ENCODE data around the gene EPHA6. TPM values are rescaled to one million over a fixed set of nuclear protein-coding genes. Genes with fewer than 3 reads are reported as not detected.

The EPHA6 gene
- total and polyA plus RNA-seq, 9 of the 15 experiments (the other 6 are each of a cell fraction or from before 2014, with no cell fraction given) = not detected

GRCh38 chr3:97259263-97259662 lies 444.9 kb downstream of the EPHA6 start:
- no peak for DNase-seq (ENCODE audit: extremely low read depth in 1 of 4, low spot score in 3 of 4)
- in situ Hi-C loops (cut with MboI) (no loop called here), intact Hi-C loops (cut with micrococcal nuclease) (no loop called here)
- Histone ChIP-seq H3K4me3 (no peak overlapping the region), H3K4me2 (ENCODE audit: insufficient read depth, low read length) (no peak overlapping the region), H3K4me1 (replicated peaks in 1 of 2; ENCODE audit: control insufficient read depth in 2 of 2, insufficient read depth in 2 of 2, low read length in 2 of 2) (no peaks in the 10 kb centered on the region), H3K36me3 (ENCODE audit: control insufficient read depth, insufficient read depth, low read length) (no peaks in the 10 kb centered on the region), H3K9ac (ENCODE audit: insufficient read depth in 1 of 2, low read depth in 2 of 2, low read length in 2 of 2) (no peak overlapping the region), H3K79me2 (ENCODE audit: control insufficient read depth, insufficient read depth, low read length) (no peaks in the 10 kb centered on the region), H2AFZ (ENCODE audit: low read depth, low read length) (no peak overlapping the region), H4K20me1 (replicated peaks; ENCODE audit: control insufficient read depth, insufficient read depth, low read length) (no peaks in the 10 kb centered on the region), H3K27me3 (ENCODE audit: control insufficient read depth in 2 of 2, insufficient read depth in 2 of 2, low read length in 2 of 2) (no peaks in the 10 kb centered on the region), H3K9me1 (ENCODE audit: control insufficient read depth, insufficient read depth, low read length) (no peaks in the 10 kb centered on the region), H3K27ac (ENCODE audit: extremely low read depth, low read depth, low read length) (no peak overlapping the region), H3K9me3 (replicated peaks; ENCODE audit: control insufficient read depth, insufficient read depth, low read depth, low read length) (no peaks in the 10 kb centered on the region)
- 0% methylated on average over 1 of the region's 1 CpG for whole genome bisulfite sequencing (ENCODE audit: insufficient coverage, low coverage, missing lambda C conversion rate)
- no peak for ATAC-seq
- ChIA-PET POLR2A (interaction anchor here (0.5 kb wide), 1 partner anchor 395 kb away, joined by 3 read pairs; no protein-coding TSS in a partner anchor), CTCF (ENCODE audit: low intra/inter-chr PET ratio) (no interaction called here)
- TF ChIP-seq NEUROD1 (IDR thresholded peaks at IDR 0.05; ENCODE audit: borderline replicate concordance, low read depth, low read length, partially characterized antibody) (no peak), CEBPG (CRISPR knock-in tag; IDR thresholded peaks at IDR 0.05) (no peak), CEBPG (tag; conservative IDR thresholded peaks at IDR 0.05 in 1 of 2, IDR thresholded peaks at IDR 0.05 in 1 of 2) (peak in 1 of 2 experiments; percentile 53; a peak in 2 of 4 replicates)
- FAIRE-seq = no peak
- no TSS peak for BruUV-seq (replicated peaks)

DNA sequence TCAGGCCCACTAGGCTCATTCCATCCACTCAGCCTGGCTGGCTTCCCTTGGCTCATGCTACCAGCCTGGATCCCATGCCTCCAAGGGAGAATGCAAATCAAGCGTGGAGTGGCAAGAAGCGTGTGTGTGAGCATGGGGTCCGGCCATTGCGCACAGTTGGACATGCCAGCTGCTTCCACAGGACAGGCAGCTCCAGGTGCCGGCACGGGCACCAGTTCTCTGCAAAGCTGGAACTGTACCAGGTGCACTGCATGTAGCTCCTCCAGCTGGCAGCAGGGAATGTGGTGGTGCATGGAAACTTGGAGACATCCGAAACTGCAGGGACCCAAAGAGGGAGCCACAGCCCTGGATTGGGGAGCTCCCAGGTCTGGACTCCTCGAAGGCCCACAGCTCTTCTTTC lies 449.8 kb downstream of the EPHA6 start:
- Histone ChIP-seq H3K27ac (ENCODE audit: extremely low read depth, low read depth, low read length) (no peak overlapping the region), H4K20me1 (replicated peaks; ENCODE audit: control insufficient read depth, insufficient read depth, low read length) (no peaks in the 10 kb centered on the region), H3K9me3 (replicated peaks; ENCODE audit: control insufficient read depth, insufficient read depth, low read depth, low read length) (no peaks in the 10 kb centered on the region), H3K9ac (ENCODE audit: insufficient read depth in 1 of 2, low read depth in 2 of 2, low read length in 2 of 2) (no peak overlapping the region), H2AFZ (ENCODE audit: low read depth, low read length) (no peak overlapping the region), H3K79me2 (ENCODE audit: control insufficient read depth, insufficient read depth, low read length) (no peaks in the 10 kb centered on the region), H3K36me3 (ENCODE audit: control insufficient read depth, insufficient read depth, low read length) (no peaks in the 10 kb centered on the region), H3K9me1 (ENCODE audit: control insufficient read depth, insufficient read depth, low read length) (no peaks in the 10 kb centered on the region), H3K4me2 (ENCODE audit: insufficient read depth, low read length) (no peak overlapping the region), H3K4me3 (no peak overlapping the region), H3K4me1 (replicated peaks in 1 of 2; ENCODE audit: control insufficient read depth in 2 of 2, insufficient read depth in 2 of 2, low read length in 2 of 2) (no peaks in the 10 kb centered on the region), H3K27me3 (ENCODE audit: control insufficient read depth in 2 of 2, insufficient read depth in 2 of 2, low read length in 2 of 2) (no peaks in the 10 kb centered on the region)
- intact Hi-C loops (cut with micrococcal nuclease) = no loop called here
- in situ Hi-C loops (cut with MboI) = no loop called here
- no peak for ATAC-seq
- ChIA-PET CTCF (ENCODE audit: low intra/inter-chr PET ratio) (no interaction called here), POLR2A (interaction anchor here (0.6 kb wide), 1 partner anchor 24 kb away, joined by 4 read pairs; no protein-coding TSS in a partner anchor)
- BruUV-seq (replicated peaks) = no TSS peak
- WGBS (ENCODE audit: insufficient coverage, low coverage, missing lambda C conversion rate) = 0% methylated on average over 6 of the region's 8 CpGs
- DNase-seq (ENCODE audit: extremely low read depth in 1 of 4, low spot score in 3 of 4) = no peak
- FAIRE-seq = no peak
- TF ChIP-seq, protein P1, sequence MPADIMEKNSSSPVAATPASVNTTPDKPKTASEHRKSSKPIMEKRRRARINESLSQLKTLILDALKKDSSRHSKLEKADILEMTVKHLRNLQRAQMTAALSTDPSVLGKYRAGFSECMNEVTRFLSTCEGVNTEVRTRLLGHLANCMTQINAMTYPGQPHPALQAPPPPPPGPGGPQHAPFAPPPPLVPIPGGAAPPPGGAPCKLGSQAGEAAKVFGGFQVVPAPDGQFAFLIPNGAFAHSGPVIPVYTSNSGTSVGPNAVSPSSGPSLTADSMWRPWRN (IDR thresholded peaks at IDR 0.05; ENCODE audit: low read depth) = no peak
- TF ChIP-seq MCM2 (IDR thresholded peaks at IDR 0.05; ENCODE audit: low read depth) (no peak), HINFP (tag; conservative IDR thresholded peaks at IDR 0.05; ENCODE audit: low read depth) (no peak), NR3C1 (CRISPR knock-in tag; IDR thresholded peaks at IDR 0.05) (no peak), POLR3G (IDR thresholded peaks at IDR 0.05; ENCODE audit: extremely low read depth, insufficient read length, insufficient replicate concordance) (no peak), CC2D1A (IDR thresholded peaks at IDR 0.05) (no peak), MEIS2 (IDR thresholded peaks at IDR 0.05; ENCODE audit: partially characterized antibody) (no peak), ELF2 (CRISPR knock-in tag; IDR thresholded peaks at IDR 0.05) (no peak), TRIM25 (IDR thresholded peaks at IDR 0.05; ENCODE audit: borderline replicate concordance) (no peak)

Measured in K562 (cell line).